ENCODE measurements around the gene GRK5. TPM values are rescaled to one million over a fixed set of nuclear protein-coding genes. Genes with fewer than 3 reads are reported as not detected.
A peak's percentile ranks its signal among the peaks of the same experiment; 100 is the strongest.

GRK5 gene
- total RNA-seq, 1 donor from 2014 or later, result 54.1 TPM

- ATAC-seq (no peak), DNase-seq (ENCODE audit: low spot score) (no peak)
- intact Hi-C loops (cut with DNase I), result no loop called here
These were observed 239.3 kb downstream of the GRK5 start for GRCh38 chr10:119446441-119447277.

- DNase-seq (ENCODE audit: low spot score) (no peak), ATAC-seq (no peak)
- intact Hi-C loops (cut with DNase I), result no loop called here
These were observed 240.1 kb downstream of the GRK5 start for GRCh38 chr10:119447421-119447820.

- ATAC-seq, result no peak
- no peak for DNase-seq (ENCODE audit: low spot score)
- intact Hi-C loops (cut with DNase I), result no loop called here
These were observed 240.6 kb downstream of the GRK5 start for GRCh38 chr10:119447823-119448546.

GRCh38 chr10:119448628-119449584 lies 241.5 kb downstream of the GRK5 start:
- ATAC-seq (no peak), DNase-seq (ENCODE audit: low spot score) (no peak)
- intact Hi-C loops (cut with DNase I), result no loop called here

GRCh38 chr10:119449760-119450461 lies 242.5 kb downstream of the GRK5 start:
- ATAC-seq, result no peak
- DNase-seq (ENCODE audit: low spot score), result no peak
- intact Hi-C loops (cut with DNase I), result no loop called here

GRCh38 chr10:119450606-119451299 lies 243.4 kb downstream of the GRK5 start:
- intact Hi-C loops (cut with DNase I), result no loop called here
- DNase-seq (ENCODE audit: low spot score), result no peak
- ATAC-seq, result no peak

GRCh38 chr10:119451300-119451896 lies 244.0 kb downstream of the GRK5 start:
- intact Hi-C loops (cut with DNase I), result no loop called here
- ATAC-seq (no peak), DNase-seq (ENCODE audit: low spot score) (no peak)

- no peak for ATAC-seq
- intact Hi-C loops (cut with DNase I), result loop anchor here (1.0 kb wide), 1 partner anchor 41 kb away; no protein-coding TSS in a partner anchor
- DNase-seq (ENCODE audit: low spot score), result no peak
These were observed 245.0 kb downstream of the GRK5 start for GRCh38 chr10:119452396-119452795.

- DNase-seq (ENCODE audit: low spot score) (no peak), ATAC-seq (no peak)
- intact Hi-C loops (cut with DNase I), result no loop called here
These were observed 245.9 kb downstream of the GRK5 start for GRCh38 chr10:119453313-119453712.

- intact Hi-C loops (cut with DNase I), result no loop called here
- DNase-seq (ENCODE audit: low spot score), result no peak
- no peak for ATAC-seq
These were observed 246.9 kb downstream of the GRK5 start for GRCh38 chr10:119454316-119454715.

GRCh38 chr10:119454990-119455389 lies 247.6 kb downstream of the GRK5 start:
- no peak for DNase-seq (ENCODE audit: low spot score)
- ATAC-seq, result no peak
- intact Hi-C loops (cut with DNase I), result loop anchor here (5.0 kb wide), 1 partner anchor 868 kb away; no protein-coding TSS in a partner anchor

- intact Hi-C loops (cut with DNase I), result loop anchor here (5.0 kb wide), 1 partner anchor 869 kb away; no protein-coding TSS in a partner anchor
- no peak for DNase-seq (ENCODE audit: low spot score)
- no peak for ATAC-seq
These were observed 248.5 kb downstream of the GRK5 start for GRCh38 chr10:119455609-119456434.

- ATAC-seq, result no peak
- intact Hi-C loops (cut with DNase I), result loop anchor here (5.0 kb wide), 1 partner anchor 869 kb away; no protein-coding TSS in a partner anchor
- no peak for DNase-seq (ENCODE audit: low spot score)
These were observed 249.1 kb downstream of the GRK5 start for GRCh38 chr10:119456435-119456810.

GRCh38 chr10:119457966-119458766 lies 250.8 kb downstream of the GRK5 start:
- DNase-seq (ENCODE audit: low spot score), result no peak
- intact Hi-C loops (cut with DNase I), result loop anchor here (5.0 kb wide), 1 partner anchor 871 kb away; no protein-coding TSS in a partner anchor
- peak; percentile 5 for ATAC-seq

GRCh38 chr10:119459681-119460340 lies 252.4 kb downstream of the GRK5 start:
- intact Hi-C loops (cut with DNase I), result loop anchor here (5.0 kb wide), 1 partner anchor 873 kb away; no protein-coding TSS in a partner anchor
- ATAC-seq, result no peak
- no peak for DNase-seq (ENCODE audit: low spot score)

All from sciatic nerve (tissue), 2 donors.